ENCODE data around the gene COL4A6. TPM values are rescaled to one million over a fixed set of nuclear protein-coding genes. Genes with fewer than 3 reads are reported as not detected.

The COL4A6 gene
- total RNA-seq, 3 donors from 2014 or later = 6.9 to 13.9 (median 10.7) TPM

GRCh38 chrX:108285918-108286317 is 152.3 kb downstream of the COL4A6 start:
- intact Hi-C loops (cut with DNase I; ENCODE audit: low total_unique reads) = no loop called here
- no peak for DNase-seq (ENCODE audit: low spot score in 2 of 2)
- no peak for TF ChIP-seq POLR2AphosphoS5 (IDR thresholded peaks at IDR 0.05)
- no peak for TF ChIP-seq POLR2A (IDR thresholded peaks at IDR 0.05)
- TF ChIP-seq CTCF (IDR thresholded peaks at IDR 0.05) = no peak
- H3K27ac ChIP-seq = no peak overlapping the region
- H3K4me3 ChIP-seq = no peak overlapping the region
- H3K9me3 ChIP-seq = peaks cover under 1 to 4% of the 10 kb centered on the region in 2 donors
- H3K27me3 ChIP-seq = peaks cover 0 to 43% of the 10 kb centered on the region in 2 donors
- H3K36me3 ChIP-seq = no peaks in the 10 kb centered on the region
- H3K4me1 ChIP-seq = no peaks in the 10 kb centered on the region

GRCh38 chrX:108285356-108285755 is 152.9 kb downstream of the COL4A6 start:
- intact Hi-C loops (cut with DNase I; ENCODE audit: low total_unique reads) = no loop called here

GRCh38 chrX:108275732-108276131 is 162.5 kb downstream of the COL4A6 start:
- H3K4me1 ChIP-seq = no peaks in the 10 kb centered on the region
- H3K4me3 ChIP-seq = no peak overlapping the region
- intact Hi-C loops (cut with DNase I; ENCODE audit: low total_unique reads) = no loop called here
- H3K9me3 ChIP-seq = no peaks in the 10 kb centered on the region
- TF ChIP-seq POLR2A (IDR thresholded peaks at IDR 0.05) (no peak), POLR2AphosphoS5 (IDR thresholded peaks at IDR 0.05) (no peak), CTCF (IDR thresholded peaks at IDR 0.05) (no peak)
- peaks cover 0 to 35% of the 10 kb centered on the region in 2 donors for H3K27me3 ChIP-seq
- no peak for DNase-seq (ENCODE audit: low spot score in 2 of 2)
- no peak overlapping the region for H3K27ac ChIP-seq
- no peaks in the 10 kb centered on the region for H3K36me3 ChIP-seq

More at GRCh38 chrX:108285356-108285755, 152.9 kb downstream of the COL4A6 start:
- TF ChIP-seq CTCF (IDR thresholded peaks at IDR 0.05) = no peak
- TF ChIP-seq POLR2AphosphoS5 (IDR thresholded peaks at IDR 0.05) = no peak
- no peak for TF ChIP-seq POLR2A (IDR thresholded peaks at IDR 0.05)
- Histone ChIP-seq H3K4me1 (no peaks in the 10 kb centered on the region), H3K27me3 (peaks cover 0 to 40% of the 10 kb centered on the region in 2 donors), H3K36me3 (no peaks in the 10 kb centered on the region), H3K9me3 (peaks cover 0 to 4% of the 10 kb centered on the region in 2 donors), H3K27ac (no peak overlapping the region), H3K4me3 (no peak overlapping the region)
- no peak for DNase-seq (ENCODE audit: low spot score in 2 of 2)

GRCh38 chrX:108271397-108271787 is 166.8 kb downstream of the COL4A6 start:
- no peak overlapping the region for H3K27ac ChIP-seq
- TF ChIP-seq POLR2A (IDR thresholded peaks at IDR 0.05) = no peak
- TF ChIP-seq POLR2AphosphoS5 (IDR thresholded peaks at IDR 0.05) = no peak
- no peak for TF ChIP-seq CTCF (IDR thresholded peaks at IDR 0.05)
- no peak for DNase-seq (ENCODE audit: low spot score in 2 of 2)
- no peaks in the 10 kb centered on the region for H3K36me3 ChIP-seq
- intact Hi-C loops (cut with DNase I; ENCODE audit: low total_unique reads) = no loop called here
- peaks cover 0 to 54% of the 10 kb centered on the region in 2 donors for H3K27me3 ChIP-seq
- no peaks in the 10 kb centered on the region for H3K9me3 ChIP-seq
- no peaks in the 10 kb centered on the region for H3K4me1 ChIP-seq
- H3K4me3 ChIP-seq = no peak overlapping the region

DNA sequence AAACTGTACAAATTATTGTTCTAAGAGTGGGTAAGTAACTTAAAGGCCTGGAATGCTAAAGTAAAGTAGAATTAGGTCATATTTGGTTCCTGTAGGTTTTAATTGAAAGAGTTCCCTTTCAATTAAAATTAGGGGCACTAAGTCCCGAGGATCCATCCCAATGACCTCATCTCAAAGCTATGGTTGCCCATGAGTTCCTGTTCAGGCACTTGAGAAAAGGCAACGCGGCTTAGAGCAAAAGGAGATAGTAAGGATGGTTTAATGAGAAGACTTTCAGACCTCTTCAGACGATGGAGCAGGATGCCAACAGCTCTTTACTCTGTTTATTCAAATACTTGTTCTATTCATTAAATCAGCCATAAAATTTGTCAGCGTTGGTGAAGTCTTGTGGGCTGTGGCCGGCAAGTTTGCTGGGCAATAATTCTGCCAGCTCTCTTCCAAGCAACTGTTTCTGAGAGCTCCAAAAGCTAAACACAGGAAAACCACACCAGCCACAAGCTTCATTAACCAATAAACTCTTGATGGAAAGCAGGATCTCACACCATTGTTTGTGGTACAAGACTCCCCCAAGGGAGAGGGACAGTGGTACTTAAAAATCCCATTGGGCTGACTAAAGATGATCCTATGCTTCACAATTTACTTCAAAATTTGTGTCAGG is 167.4 kb downstream of the COL4A6 start:
- intact Hi-C loops (cut with DNase I; ENCODE audit: low total_unique reads) = no loop called here
- DNase-seq (ENCODE audit: low spot score in 2 of 2) = no peak
- Histone ChIP-seq H3K4me1 (no peaks in the 10 kb centered on the region), H3K36me3 (no peaks in the 10 kb centered on the region), H3K27ac (no peak overlapping the region), H3K4me3 (no peak overlapping the region), H3K9me3 (no peaks in the 10 kb centered on the region), H3K27me3 (peaks cover 0 to 55% of the 10 kb centered on the region in 2 donors)
- TF ChIP-seq POLR2A (IDR thresholded peaks at IDR 0.05) (no peak), CTCF (IDR thresholded peaks at IDR 0.05) (no peak)

Measured in breast epithelium (tissue), 4 donors.